Calu3 (cell line): Measurements from ENCODE around the gene CP. TPM values are rescaled to one million over a fixed set of nuclear protein-coding genes. Genes with fewer than 3 reads are reported as not detected.

Source experiments
- BruUV-seq: library from RNA; stranded (reverse); fragments of 400-500 nt; replicated peaks from 2 replicates; lab custom pipeline; 2021; lab: Mats Ljungman, UMichigan
- CTCF ChIA-PET: fragments of 300-600 bp; sonication (Branson Sonifier 250); formaldehyde crosslinking; loops from one replicate; lab custom pipeline; 2022; ENCODE audit warnings: antibody characterized with exemption; lab: Charles Lee
- DNase-seq: peaks from one replicate; pipeline ENCODE4 v3.0.0; 2022
- H3K27ac Mint-ChIP-seq: one replicate; pipeline ENCODE4 v1.8.0; 2022; ENCODE audit warnings: mixed read lengths; ENCODE audit not compliant: unreplicated experiment
- H3K27me3 Mint-ChIP-seq: one replicate; pipeline ENCODE4 v1.8.0; 2022; ENCODE audit warnings: mixed read lengths; ENCODE audit not compliant: unreplicated experiment
- H3K36me3 Mint-ChIP-seq: one replicate; pipeline ENCODE4 v1.8.0; 2022; ENCODE audit warnings: mild to moderate bottlenecking, moderate library complexity, mixed read lengths; ENCODE audit not compliant: insufficient read depth, unreplicated experiment
- H3K4me1 Mint-ChIP-seq: one replicate; pipeline ENCODE4 v1.8.0; 2022; ENCODE audit warnings: mild to moderate bottlenecking, low read depth, mixed read lengths; ENCODE audit not compliant: unreplicated experiment
- H3K4me3 Mint-ChIP-seq: one replicate; pipeline ENCODE4 v1.8.0; 2022; ENCODE audit warnings: mild to moderate bottlenecking, low read depth, moderate library complexity, mixed read lengths; ENCODE audit not compliant: unreplicated experiment
- H3K9me3 Mint-ChIP-seq: one replicate; pipeline ENCODE4 v1.8.0; 2022; ENCODE audit warnings: low read depth, mixed read lengths; ENCODE audit not compliant: unreplicated experiment
- CTCF ChIP-seq: fragments of 200-600 bp; IDR thresholded peaks from one replicate; pipeline ENCODE4 v1.8.0; 2022; ENCODE audit warnings: antibody characterized with exemption; ENCODE audit not compliant: unreplicated experiment
- intact Hi-C: fragments of 100-400 bp; cut with micrococcal nuclease; formaldehyde crosslinking; loops from one replicate; pipeline ENCODE4 v1.10.0; 2022; ENCODE audit not compliant: unreplicated experiment
- total RNA-seq: library from RNA; stranded (reverse); gene quantifications from 2 replicates; pipeline ENCODE4 v1.2.3, GENCODE V29; 2022

Gene CP
- total RNA-seq, 1 experiment from 2014 or later, result 5.4 TPM

GRCh38 chr3:149174901-149175300, 46.7 kb downstream of the CP start:
- Mint-ChIP-seq H3K4me1 (no peaks in the 10 kb centered on the region), H3K27me3 (no peaks in the 10 kb centered on the region), H3K4me3 (no peak overlapping the region), H3K27ac (no peak overlapping the region), H3K36me3 (peaks cover 20% of the 10 kb centered on the region), H3K9me3 (peaks cover 4% of the 10 kb centered on the region)
- DNase-seq, result no peak
- CTCF ChIA-PET, result no interaction called here
- intact Hi-C loops, result no loop called here
- BruUV-seq, result no TSS peak
- no peak for TF ChIP-seq CTCF

GRCh38 chr3:149170672-149171071, 51.0 kb downstream of the CP start:
- intact Hi-C loops, result no loop called here
- Mint-ChIP-seq H3K27ac (no peak overlapping the region), H3K36me3 (peaks cover 31% of the 10 kb centered on the region), H3K4me3 (no peak overlapping the region), H3K4me1 (no peaks in the 10 kb centered on the region), H3K9me3 (no peaks in the 10 kb centered on the region), H3K27me3 (no peaks in the 10 kb centered on the region)
- CTCF ChIA-PET, result no interaction called here
- TF ChIP-seq CTCF, result no peak
- no TSS peak for BruUV-seq
- no peak for DNase-seq

GRCh38 chr3:149167898-149168297, 53.7 kb downstream of the CP start:
- CTCF ChIA-PET, result no interaction called here
- Mint-ChIP-seq H3K4me1 (no peaks in the 10 kb centered on the region), H3K4me3 (no peak overlapping the region), H3K9me3 (no peaks in the 10 kb centered on the region), H3K36me3 (peaks cover 26% of the 10 kb centered on the region), H3K27me3 (no peaks in the 10 kb centered on the region), H3K27ac (no peak overlapping the region)
- TF ChIP-seq CTCF, result no peak
- BruUV-seq, result no TSS peak
- DNase-seq, result no peak
- intact Hi-C loops, result no loop called here

GRCh38 chr3:149163066-149163465, 58.6 kb downstream of the CP start:
- CTCF ChIA-PET, result no interaction called here
- no peak overlapping the region for H3K27ac Mint-ChIP-seq
- TF ChIP-seq CTCF, result no peak
- BruUV-seq, result no TSS peak
- no peak for DNase-seq
- no peaks in the 10 kb centered on the region for H3K4me1 Mint-ChIP-seq
- no peak overlapping the region for H3K4me3 Mint-ChIP-seq
- intact Hi-C loops, result no loop called here
- no peaks in the 10 kb centered on the region for H3K9me3 Mint-ChIP-seq
- H3K36me3 Mint-ChIP-seq, result peaks cover 25% of the 10 kb centered on the region
- no peaks in the 10 kb centered on the region for H3K27me3 Mint-ChIP-seq
